Measurements from ENCODE around the gene PROSER2.

PROSER2 gene

GRCh38 chr10:11869743-11870460 is 46.7 kb downstream of the PROSER2 start:
- peak; percentile 12 for DNase-seq

DNA sequence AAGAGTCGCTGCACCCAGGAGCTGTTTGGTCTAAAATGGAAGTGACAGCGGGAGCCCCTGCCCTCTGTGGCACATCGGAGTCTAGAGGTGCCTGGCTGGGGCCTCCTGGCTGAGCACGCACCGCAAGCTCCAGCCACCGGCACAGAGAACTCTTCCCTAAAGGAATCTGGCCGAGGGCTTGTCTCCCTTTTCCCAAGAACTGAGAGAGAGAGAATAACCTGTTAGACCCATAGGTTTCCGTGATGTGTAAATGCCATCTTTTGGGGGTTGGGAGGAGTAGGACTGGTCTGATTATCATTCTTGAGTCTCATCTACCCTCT is 47.3 kb downstream of the PROSER2 start:
- no peak for DNase-seq

DNA sequence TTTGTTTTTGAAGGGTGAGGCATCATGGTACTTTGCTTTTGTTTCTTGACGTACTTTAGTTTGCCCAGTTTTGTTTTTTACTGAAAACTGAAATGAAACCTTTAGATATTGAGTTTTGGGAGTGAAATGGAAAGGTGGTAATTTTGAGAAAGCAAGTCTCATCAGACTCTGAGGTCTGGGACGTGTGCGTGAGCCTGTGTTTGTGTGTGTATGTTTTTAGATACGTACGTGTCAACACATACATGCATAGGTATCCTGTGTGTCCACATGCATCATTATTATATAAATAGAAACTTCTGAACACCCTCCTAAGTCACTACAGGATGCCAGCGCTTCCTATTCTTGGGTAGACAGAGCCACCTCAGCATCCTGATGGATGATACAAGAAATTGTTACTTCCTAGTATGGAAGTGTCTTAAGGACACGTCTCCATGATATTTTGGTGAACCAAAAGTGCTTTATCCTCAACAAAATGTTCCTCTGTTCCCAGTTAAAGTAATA is 47.8 kb downstream of the PROSER2 start:
- no peak for DNase-seq

GRCh38 chr10:11871466-11871865 is 48.3 kb downstream of the PROSER2 start:
- no peak for DNase-seq

GRCh38 chr10:11874568-11875493 is 51.7 kb downstream of the PROSER2 start:
- peak; percentile 25 for DNase-seq

DNA sequence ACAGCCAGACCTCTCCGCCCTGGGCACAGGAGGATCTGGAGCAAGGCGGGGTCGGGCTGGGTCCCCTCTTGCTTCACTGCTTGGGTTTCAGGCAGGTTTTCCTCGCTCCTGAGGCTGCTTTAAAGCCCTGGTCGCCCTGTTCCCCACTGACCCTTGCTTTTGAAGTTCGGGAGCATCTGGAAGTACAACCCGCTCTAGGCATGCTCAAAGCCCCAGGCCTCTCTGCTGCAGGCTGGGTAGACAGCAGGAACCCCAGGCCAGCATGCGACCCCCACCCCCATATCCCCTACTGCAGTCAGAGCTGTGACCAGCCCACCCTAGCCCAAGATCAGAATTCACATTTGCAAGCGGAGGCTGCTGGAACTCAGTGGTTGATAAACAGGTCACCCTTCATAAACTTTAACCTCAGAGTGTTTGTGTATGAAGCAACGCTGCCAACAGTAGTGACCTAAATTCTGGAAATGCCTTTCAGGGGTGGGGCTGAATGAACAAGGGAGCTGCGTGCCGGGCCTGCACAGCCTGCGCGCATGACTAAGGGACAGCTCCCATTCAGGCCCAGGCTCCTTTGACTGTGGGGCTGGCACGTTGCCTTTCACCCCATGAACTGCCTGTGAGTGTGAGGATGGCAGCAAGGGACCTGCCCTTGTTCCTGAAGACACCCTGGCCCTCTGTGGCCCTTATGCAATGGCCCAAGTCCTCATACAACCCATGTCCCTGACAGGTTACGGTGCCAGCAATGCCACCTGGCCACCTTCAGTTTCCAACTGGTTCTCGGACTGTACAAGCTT is 52.5 kb downstream of the PROSER2 start:
- DNase-seq = peak; percentile 62

DNA sequence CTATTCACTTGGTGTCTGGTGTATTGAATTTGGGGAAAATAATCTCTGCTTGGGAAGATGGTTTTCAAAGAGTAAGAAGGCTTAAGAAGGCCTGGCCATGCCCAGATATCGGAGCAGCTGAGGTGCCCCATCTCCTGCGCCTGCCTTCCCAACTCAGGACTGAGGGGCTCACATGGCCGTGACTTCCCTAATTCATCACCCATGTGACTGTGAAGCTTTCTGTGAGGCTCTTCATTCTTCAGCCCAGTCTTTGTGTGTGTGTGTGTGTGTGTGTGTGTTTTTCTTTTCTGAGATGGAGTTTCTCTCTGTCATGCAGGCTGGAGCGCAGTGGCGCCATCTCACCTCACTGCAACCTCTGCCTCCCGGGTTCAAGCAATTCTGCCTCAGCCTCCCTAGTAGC is 53.2 kb downstream of the PROSER2 start:
- no peak for DNase-seq

DNA sequence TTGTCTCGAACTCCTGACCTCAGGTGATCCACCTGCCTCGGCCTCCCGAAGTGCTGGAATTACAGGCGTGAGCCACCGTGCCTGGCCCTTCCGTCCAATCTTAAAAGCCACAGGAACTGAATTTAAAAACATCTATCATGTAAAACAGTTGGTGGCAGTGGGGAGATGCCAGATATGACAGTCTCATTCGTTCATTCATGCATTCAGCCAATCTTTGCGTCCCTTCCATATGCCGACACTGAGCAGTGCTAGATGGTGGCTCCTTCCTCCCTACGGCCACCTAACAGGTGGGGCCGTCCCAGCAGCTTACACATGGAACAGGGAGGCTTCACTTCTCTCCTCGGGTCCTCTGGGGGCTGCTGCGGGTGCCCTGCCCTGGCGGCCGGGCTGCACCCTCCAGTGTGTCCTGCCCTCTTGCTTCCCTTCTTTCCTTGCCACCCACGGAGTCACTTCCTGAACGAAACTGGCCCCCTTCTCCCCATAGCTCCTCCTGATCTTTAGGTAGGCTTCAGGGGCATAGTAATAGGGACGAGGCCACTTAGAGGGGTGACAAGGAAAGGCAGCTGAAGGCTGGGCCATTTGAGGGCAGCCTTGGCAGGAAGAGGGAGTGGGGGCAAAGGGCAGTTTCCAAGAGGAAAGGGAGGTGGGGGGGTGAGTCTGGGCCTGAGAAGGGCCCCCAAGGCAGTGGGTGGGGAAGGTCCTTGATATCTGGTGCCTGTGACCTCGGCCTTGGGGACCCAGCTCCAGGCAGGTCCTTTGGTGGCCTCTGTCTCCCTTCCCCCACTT is 53.8 kb downstream of the PROSER2 start:
- DNase-seq = no peak

DNA sequence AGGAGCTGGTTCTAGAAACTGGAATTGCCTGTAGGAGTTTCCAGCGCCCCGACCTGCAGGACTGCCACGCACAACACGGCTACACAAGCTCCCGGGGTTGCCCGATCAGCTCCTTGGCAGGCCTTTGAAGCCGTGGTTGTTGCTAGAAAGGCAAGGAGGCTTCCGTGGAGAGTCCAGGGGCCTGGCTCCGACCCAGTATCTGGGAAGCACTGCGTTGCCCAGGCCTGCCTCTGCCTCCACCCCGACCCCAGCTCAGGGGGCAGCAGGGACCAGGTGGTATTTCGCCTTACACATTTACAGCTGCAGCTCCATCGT is 54.4 kb downstream of the PROSER2 start:
- DNase-seq = no peak

DNA sequence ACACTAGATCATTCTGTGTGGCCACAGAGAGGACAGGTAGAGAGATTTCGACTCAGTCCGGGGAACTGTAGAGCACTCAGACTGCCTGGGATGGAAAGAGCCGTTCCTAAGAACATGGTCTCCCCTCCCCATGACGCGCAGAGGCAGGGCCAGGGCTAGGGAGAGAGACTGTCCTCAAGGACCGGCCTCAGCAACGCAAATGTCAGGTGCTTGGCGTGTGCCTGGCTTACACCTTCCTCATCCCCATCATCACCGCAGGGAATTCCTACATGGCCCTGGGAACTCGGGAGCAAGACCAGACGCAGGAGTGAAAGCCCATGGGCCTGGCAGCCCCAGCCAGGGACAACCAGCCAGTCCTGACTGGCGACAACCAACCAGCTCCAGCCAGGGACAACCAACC is 55.6 kb downstream of the PROSER2 start:
- DNase-seq = no peak

DNA sequence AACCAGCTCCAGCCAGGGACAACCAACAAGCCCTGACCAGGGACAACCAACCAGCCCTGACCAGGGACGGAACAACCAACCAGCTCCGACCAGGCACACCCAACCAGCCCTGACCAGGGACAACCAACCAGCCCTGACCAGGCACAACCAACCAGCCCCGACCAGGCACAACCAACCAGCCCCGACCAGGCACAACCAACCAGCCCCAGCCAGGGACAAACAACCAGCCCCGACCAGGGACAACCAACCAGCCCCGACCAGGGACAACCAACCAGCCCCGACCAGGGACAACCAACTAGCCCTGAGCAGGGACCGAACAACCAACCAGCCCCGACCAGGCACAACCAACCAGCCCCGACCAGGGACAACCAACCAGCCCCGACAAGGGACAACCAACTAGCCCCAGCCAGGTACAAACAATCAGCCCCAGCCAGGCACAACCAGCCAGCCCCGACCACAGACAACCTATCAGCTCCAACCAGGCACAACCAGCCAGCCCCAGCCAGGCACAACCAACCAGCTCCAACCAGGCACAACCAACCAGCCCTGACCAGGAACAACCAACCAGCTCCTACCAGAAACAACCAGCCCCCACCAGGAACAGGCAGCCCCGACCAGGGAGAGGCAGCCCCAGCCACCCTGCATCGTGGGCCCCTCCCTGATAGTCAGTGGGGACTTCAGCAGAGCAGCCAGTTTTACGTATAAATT is 56.4 kb downstream of the PROSER2 start:
- DNase-seq = no peak

- DNase-seq = no peak
Measured at GRCh38 chr10:11880151-11881029, 57.2 kb downstream of the PROSER2 start.

GRCh38 chr10:11881030-11881476 is 57.9 kb downstream of the PROSER2 start:
- no peak for DNase-seq

- DNase-seq = no peak
Measured at GRCh38 chr10:11881477-11882417, 58.6 kb downstream of the PROSER2 start.

GRCh38 chr10:11882646-11883375 is 59.7 kb downstream of the PROSER2 start:
- DNase-seq = no peak

- no peak for DNase-seq
Measured at GRCh38 chr10:11884706-11885423, 61.7 kb downstream of the PROSER2 start.

- no peak for DNase-seq
Measured at GRCh38 chr10:11885437-11886137, 62.4 kb downstream of the PROSER2 start.

DNA sequence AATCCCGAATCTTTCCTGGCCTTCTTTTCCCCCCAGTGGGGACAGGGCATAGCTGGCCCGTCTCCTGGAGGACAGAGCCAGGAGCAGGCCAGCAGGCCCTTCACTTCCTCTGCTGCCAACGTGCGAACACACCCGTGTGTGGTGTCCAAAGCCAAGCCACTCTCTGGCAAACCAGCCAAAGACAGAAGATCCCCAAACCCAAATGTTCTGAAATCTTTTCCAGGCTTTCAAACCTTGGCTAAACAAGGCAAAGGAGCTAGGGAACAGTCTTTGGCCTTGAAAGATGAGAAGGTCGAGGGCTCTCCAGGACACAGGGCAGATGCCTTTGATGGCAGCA is 63.0 kb downstream of the PROSER2 start:
- DNase-seq = no peak
